Stimulated activated CD4-positive, alpha-beta T cell treated with anti-CD3 and anti-CD28 coated beads, Interleukin-12 subunit alpha, Interleukin-12 subunit beta, amount 100 ng/mL, for 24 hours (primary cell): ENCODE data around the gene CAMTA1.

Experiments used
- DNase-seq, 2 experiments: peaks; one replicate each; pipeline ENCODE4 v3.0.0-alpha.2; 2020; ENCODE audit warnings: low read depth in 2 of 2

CAMTA1 gene

DNA sequence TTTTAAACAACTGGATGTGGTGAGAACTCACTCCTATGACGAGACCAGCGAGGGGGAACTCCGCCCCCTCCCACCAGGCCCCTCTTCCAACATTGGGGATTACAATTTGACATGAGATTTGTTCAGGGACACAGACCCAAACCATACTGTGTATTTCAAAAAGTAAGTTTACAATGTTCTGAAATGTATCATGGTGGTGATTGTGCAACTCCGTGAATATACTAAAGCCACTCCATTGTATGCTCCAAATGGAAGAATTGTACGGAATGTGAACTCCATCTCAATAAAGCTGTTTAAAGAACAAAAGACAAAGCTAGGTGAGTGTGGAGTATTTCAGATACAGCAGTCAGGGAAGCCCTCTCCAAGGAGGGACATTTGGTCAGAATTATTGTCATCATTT, 553.8 kb downstream of the CAMTA1 start:
- DNase-seq: no peak

DNA sequence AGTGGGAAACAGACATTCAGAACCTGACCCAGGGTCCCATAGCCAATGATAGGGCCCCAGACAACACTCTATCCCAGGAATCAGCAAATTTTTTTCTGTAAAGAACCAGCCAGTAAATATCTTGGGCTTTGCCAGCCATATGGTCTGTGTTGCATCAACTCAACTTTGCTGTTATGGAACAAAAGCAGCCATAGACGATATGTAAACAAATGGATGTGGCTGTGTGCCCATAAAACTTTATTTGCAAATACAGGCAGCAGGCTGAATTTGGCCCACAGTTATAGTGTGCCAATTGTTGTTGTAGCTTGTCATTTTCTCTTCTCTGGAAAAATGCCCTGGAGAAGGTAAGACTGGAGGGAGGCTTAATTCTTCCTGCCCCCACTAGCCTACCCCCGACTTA, 554.7 kb downstream of the CAMTA1 start:
- DNase-seq: no peak

DNA sequence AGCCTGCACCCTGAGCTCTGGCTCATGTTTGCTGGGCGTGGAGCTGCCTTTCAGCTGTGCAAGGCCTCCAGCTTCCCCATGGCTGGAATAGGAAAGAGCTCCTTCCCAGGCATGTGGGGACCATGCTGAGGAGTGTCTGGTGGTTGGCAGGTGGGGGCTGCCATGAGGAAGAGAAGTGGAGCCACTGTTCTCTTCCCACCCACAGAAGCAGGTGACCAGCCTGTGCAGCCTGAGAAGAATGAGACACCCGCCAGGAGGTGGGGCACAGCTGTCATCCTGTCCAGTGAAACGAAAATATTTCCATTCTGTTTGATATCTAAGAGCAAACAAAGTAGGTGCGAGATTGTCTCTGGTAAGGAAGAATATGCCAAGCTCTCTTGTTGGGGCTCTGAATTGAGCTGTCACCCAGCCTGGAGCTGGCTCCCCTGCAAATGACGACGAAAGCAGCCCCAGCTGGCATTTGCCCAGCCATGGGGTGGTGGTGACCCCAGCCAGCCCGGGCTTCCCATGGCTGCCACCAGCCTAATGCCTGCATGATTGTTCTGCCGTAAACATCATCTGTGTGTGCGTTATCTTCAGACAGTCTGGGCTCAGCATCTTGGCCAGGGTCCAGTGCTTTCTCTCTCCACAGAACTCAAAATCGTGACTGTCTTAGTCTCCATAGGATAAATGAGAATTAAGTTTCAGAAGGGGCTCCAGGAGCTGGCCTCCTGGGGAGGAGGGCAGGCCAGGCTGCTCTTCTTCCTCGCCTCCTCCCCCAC, 556.1 kb downstream of the CAMTA1 start:
- DNase-seq: no peak

DNA sequence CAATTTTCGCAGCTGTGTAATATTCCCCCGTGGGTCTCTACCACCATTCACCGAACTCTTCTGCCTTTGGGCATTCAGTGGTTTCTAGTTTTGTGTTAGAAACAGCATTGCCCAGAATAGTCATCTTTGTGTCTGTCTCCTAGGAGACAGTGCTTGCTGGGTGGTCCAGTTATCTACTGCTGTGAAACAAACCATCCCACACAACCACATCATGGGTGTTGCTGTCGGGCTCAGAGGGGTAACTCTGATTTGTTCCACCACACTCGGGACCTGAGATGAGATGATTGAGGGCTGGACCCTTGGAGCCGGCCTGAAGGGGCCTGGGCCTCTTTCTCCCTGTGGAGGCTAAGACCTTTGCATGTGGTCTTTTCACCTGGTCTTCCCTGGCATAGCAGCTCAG, 558.6 kb downstream of the CAMTA1 start:
- DNase-seq: no peak

DNA sequence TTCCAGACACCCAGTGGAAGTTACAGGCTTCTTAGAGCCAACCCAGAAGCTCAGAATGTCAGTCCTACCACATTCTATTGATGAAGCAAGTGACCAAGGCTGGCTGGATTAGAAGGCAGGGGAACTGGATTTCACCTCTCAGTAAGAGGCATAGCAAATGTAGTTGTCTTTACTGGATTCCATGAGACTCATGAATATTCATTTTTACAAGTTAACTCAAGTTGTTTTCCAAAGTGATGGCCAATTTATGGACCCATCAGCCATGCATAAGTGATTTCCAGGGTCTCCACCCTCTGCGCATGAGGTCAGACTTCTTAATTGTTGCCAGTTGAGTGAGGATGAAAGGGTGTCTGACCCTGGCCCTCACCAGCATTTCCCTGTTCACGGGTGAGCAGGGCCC, 559.0 kb downstream of the CAMTA1 start:
- no peak for DNase-seq

DNA sequence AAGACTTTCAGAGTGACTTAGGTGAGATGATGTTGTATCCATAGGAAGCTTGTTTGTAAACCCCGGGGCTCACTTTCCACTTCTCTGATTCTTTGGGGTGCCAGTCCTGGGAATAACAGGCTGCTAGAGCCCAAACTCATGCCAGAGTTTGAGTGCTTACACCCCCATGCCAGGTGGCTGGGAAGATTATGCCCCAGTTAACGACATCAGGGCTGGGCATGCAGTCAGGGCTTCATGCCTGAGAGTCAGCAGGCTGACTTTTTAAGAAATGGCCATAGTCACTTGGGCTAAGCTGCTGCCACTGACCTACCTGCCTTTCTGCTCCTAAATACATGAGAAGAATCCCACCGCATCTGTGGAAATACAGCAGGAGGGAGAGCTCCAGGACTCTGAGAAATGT, 560.3 kb downstream of the CAMTA1 start:
- DNase-seq: no peak

DNA sequence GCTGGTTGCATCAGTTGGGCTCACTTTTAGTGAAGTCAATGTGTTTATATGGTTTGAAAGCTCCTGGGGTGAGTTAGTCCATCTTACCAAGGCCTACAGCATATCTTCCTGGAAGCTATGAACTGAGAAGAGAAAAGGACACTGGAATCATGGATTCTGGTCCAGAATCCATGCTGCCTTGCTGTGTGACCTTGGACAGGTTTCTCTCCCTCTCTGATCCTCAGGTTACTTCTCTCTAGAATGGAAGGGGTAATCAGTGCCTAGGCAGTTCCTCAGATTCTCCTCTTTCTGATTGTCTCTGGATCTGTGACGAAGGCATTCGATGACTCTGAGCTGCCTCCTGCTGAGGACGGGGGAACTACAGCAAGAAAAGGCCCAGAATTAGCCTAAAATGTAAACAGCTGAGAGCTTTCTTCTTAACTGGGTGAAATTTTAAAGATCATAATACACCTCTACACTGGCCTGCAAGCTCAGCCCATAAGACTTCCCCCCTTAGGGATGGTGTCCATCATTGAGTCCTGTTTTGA, 560.9 kb downstream of the CAMTA1 start:
- DNase-seq: no peak

DNA sequence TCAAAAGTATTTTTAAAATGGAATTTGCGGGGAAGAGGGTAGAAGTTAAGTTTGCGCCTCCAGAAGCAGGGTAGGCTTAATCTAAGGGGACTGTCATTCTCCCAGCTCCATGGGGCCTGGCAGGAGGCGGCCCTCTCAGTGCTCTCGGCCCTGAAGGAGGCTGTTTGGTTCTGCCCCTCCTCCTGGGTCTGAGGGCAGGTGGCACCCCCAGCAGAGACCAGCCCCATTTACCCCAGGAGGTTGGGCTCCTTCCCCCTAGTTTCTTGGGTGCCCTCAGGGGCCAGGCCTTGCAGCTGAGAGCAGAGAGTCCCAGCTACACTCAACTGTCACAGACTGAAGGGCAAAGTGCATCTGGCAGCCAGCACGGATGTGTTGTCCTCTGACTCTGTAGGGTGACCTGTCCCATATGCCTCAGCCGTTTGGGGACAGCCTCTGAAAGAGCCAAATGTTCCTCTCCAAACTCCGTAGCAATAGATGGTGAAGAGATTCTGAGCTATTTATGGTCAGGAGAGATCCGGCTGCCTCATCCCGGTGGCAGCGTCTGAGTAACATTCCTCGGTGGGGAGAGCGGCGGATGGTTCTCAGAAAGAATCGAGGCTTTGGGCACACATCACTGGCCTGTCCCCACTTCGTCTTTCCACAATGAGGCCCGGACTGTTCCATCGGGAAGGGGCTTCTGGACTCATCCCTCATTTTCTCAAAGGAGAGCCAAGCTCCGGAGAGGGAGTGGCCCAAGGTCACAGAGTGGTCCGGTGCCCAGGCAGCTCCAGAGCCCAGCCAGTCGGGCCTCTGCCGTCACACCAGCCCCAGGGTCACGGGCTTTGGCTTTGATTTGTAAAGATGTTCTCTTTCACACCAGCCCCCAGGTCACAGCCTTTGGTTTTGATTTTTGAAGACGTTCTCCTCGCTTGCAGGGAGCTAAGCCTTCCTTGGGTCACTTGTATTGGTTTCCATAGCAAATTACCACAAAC, 561.6 kb downstream of the CAMTA1 start:
- no peak for DNase-seq

DNA sequence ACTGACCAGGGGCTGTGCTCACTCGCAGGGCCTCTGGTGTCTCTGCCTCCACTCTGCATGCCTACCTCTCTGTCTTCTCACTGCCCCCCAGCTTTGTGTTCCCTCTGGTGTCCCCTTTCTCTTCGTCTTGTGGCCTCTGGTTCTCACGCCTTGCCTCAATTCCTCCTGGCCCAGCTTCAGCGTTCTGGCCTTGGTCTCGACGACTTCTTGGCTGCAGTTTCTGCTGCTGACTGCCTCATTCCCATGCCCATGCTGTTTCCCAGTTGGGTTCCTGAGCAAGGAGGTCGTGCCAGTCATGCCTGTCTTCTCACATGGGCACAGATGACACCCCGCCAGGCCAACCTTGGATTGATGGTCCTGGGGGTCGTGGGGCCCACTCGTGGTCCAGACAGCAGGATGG, 562.8 kb downstream of the CAMTA1 start:
- DNase-seq: no peak

DNA sequence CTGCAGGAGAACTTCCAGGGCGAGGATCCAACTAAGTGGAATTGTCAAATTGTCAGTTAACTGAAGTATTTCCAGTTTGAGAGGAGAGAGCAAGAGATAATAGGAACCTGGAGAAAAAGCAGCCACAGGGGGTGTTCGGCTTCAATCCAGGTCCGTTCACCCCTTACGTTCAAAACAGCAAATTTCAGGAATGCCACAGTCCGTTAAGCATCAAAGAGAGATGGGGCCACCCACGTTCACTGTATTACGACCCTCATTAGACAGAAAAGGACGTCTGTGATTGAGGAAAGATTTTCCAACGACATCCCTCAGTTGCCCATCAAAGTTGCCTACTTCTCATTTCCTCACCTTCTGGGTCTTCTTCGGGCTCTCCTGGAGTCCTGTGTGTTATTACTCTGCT, 563.3 kb downstream of the CAMTA1 start:
- DNase-seq: no peak

DNA sequence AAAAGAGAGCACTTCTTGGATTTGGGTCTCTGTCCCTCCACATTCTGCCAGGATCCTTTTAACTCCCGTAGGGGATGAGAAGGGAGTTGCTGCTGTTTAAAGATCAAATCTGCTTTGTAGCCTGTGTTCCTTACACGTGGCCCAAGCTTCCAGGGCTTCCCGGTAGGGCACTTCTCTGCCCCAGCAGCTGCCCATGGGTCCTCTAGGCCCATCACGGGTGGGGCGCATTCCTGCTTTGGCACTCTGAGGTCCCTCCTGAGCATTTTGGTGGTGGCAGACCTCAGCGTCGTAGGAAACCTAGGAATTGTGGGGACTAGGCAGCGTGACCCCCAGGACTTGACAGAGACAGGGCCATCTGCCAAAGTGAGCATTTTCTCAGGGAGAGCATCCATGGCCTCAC, 565.5 kb downstream of the CAMTA1 start:
- no peak for DNase-seq

DNA sequence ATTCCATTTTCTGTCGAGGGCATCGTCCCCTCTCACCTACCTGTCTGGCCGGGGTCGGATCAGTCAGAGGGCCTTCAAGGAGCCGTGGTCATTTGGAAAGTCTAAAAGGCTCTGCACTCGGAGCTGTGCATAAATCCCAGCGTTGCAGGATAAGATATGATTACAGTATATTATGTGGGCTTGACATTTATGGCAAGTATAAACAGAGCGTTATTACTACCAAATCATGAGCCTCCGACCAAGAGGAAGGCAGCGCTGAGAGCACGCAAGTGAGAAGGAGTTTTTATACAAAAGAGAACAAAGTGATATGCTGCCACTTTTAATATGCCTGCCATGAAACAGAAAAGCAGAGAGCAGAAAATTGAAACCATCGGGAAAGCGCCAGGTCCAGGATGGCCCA, 566.4 kb downstream of the CAMTA1 start:
- DNase-seq: no peak

DNA sequence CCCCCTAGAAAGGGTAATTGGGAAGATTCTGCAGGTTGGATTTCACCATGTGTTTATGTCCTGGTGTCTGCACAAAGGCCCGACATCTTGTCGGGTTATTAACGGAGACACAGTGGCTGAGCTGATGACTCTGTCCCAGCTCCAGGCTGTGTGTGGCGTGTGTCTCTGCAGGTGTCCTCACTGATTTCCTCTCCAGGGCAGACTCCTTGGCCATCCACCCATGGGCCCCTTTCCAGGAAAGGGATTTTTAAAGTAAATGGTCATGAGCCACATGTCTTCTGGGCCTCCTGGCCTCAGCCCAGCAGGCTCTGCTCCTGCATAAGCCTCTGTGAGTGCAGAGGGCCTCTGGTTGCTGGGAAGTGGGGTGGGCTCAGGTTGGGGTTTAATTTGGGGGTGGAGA, 567.1 kb downstream of the CAMTA1 start:
- no peak for DNase-seq

DNA sequence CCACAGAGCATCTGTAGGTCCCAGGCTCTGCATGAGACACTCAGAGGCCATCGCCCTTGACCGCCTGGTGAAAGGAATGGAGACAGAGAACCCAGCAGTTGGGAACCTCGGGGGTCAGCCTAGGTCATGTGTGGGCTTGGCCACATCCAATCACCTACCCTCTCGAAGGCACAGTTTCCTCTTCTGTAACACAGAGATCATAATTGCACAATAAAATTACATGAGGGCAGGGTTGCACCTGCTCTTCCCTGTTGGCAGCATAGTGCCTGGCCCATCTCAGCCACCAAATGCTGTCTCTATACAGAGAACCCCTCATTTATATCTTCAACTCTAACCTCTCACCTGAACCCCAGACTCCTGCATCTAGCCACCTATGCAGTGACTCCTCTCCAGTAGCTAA, 567.7 kb downstream of the CAMTA1 start:
- no peak for DNase-seq

DNA sequence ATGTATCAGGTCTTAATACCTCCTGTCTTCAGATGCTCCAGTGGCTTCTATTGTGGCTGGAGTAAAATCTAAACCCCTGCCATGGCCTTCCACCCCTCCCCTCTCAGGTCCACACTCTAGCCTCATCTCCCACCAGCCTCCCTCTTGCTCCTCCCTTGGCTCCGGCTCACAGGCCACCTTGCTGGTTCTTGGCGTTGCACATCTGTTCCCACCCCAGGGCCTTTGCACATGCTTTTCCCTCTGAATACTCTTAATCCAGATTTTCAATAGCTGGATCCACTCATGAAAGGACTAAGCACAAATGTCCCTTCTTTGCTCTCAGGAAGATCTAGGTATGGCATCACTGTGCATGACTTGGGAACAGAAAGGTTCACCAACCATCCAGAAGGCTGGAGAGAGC, 570.4 kb downstream of the CAMTA1 start:
- DNase-seq: no peak

DNA sequence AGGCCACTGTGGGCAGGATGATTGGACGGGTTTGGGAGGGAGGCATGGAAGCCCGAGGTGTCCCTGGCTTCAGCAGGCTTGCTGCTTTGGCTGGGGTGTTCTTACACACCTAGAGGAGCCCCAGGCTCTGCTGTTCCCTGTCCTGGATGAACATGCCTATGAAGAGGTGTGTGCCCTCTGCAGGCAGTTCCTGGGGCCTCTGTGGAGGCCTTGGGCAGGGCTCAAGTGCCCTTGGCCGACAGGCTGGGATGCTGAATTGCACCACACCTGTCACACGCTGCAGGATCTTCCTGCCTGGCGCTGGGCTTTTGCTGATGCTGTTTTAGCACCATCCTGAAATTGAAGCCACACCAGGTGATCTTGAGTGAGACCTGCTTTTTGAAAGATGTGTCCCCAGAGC, 570.8 kb downstream of the CAMTA1 start:
- DNase-seq: no peak

DNA sequence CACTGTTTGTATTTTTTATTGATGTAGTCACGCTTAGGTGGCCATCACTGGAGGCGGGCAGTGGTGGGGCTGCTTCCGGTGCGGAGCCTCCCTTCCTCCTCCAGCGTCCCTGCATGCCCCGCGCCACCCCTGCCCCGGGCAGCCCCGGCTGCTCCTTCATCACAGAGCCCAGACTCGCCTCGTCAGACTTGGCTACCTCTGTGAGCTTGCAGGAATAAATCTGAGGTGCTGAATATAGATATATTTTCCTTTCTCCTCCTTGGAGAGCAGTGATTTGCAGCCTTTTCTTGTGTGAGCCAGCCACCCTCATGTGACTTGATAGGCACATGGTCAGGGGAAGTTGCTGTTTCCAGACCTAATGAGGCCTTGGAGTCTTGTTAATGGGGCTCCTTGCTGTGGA, 573.2 kb downstream of the CAMTA1 start:
- no peak for DNase-seq

DNA sequence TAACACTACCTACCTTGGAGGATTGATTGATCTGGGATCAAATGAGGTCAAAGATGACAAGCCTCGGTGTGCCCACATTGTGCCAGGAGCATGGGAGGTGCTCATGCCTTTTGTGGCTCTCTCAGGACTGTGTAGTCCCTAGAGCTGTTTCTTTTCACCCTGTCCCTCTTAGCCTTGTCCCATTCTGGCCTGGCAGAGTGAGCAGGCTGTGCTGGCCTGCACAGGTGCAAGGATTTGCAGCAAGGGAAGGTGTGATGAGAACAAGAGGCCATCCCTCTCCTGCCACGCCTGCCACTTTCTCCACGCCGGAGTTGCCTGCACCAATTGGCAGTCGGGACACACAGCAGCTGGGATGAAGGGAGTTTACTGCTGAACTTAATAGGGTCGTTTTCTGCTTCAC, 575.3 kb downstream of the CAMTA1 start:
- DNase-seq: no peak

DNA sequence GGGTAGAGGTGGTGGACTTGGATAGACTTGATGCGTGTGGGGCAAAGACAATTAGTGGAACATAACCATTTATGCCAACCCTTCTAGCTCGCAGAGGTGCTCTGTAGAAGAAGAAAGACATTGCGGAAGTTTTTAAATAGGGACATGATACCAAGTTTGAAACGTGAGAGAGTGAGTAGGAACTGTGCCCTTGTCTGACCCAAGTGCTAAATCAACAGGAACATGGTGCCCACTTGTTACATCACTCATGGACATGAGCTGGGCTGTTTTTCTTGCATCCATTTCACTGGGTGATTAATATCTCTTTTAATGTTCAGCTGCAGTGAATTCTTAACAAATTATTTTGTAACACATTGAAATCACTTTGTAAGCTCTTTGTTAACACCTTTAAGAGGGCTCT, 577.7 kb downstream of the CAMTA1 start:
- no peak for DNase-seq

DNA sequence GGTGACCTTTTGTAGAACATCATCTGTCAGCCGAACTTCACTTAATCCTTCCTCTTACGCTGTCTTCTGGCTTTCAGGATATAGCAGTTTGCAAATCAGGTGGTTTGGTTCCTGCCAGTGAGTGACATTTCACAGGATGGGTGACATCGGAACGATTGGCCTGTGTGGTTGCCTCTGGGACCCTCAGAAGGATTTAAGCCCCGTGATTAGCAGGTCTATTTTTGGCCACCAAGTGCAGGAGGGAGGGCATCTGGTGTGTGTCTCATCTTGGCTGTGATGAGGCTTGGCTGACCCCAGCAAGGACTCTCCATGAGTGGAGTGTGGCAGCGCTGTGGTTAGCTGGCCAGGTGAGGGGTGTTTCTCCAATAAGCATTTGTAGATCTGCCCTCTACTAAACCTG, 578.2 kb downstream of the CAMTA1 start:
- DNase-seq: no peak

DNA sequence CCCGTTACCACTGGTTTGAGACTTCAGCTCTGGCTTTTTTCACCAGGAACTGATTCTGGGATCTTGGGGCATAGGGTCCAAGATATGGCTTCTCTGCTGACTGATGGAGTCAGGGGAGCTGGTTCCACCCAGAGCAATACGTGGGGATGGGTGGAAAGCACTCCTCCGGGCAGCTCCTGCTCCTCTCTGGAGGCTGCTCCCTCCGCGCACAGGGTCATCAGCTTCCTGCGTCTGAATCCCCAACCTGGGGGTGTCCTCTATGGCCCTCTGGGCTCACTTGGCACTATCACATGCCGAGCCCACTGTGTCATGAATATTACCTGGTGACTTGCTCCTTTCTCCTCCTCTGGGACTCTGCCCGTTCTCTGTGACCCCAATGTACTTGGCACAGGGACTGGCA, 580.5 kb downstream of the CAMTA1 start:
- DNase-seq: no peak

DNA sequence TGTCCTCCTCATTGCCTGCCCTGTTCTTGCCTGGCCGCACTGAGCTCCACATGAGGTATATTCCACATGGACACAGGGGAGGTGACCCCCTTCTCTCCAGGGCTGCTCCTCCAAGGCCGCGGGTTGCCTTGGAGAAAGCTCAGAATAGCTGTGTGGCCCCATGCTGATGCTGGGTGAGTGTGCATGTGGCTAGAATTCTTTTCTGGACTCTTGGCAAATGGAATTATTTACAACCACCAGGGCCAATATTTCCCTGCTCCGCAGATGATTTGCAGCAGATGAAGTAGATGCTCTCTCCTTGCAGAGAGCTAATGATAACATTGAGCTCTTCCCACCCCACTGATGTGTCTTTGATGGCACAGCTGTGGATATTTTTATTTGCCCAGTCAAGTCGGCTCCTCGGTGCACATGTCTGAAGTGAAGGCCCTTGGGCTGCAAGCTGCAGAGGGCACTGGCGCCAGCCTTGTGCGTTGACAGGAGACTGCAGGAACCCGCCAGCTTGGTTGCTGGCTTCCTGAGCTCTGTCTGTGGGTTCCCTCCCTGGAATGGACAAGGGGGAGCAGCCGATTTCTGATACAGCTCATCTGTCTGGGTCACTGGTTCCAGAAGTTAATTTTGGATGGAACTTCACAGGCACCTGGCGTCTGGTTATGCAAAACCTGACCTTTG, 581.2 kb downstream of the CAMTA1 start:
- DNase-seq: no peak
